B cell (primary cell): ENCODE measurements around the gene PSPC1. TPM values are rescaled to one million over a fixed set of nuclear protein-coding genes. Genes with fewer than 3 reads are reported as not detected.

ENCODE experiments used
- ATAC-seq: fragments of 200-7000 bp; cut with Tn5 transposase; one replicate; pipeline ENCODE4 v1.10.0; 2021; ENCODE audit warnings: low read depth, mild to moderate bottlenecking, moderate number of reproducible peaks, moderate library complexity
- CTCF ChIA-PET: fragments of 350-600 bp; sonication (Branson Sonifier 250); formaldehyde crosslinking; loops from one replicate; lab custom pipeline; 2021; ENCODE audit warnings: antibody characterized with exemption, inconsistent platforms; lab: Charles Lee
- POLR2A ChIA-PET: fragments of 350-600 bp; sonication (Branson Sonifier 250); formaldehyde crosslinking; loops from one replicate; lab custom pipeline; 2021; ENCODE audit warnings: antibody characterized with exemption; lab: Charles Lee
- DNase-seq: peaks from one replicate; pipeline ENCODE4 v3.0.0; 2013
- H2AFZ ChIP-seq: 2 replicates; pipeline ENCODE4 v1.6.1; 2012; ENCODE audit warnings: mild to moderate bottlenecking, low read depth, low read length; ENCODE audit not compliant: insufficient read depth, poor library complexity, severe bottlenecking
- H3K27ac ChIP-seq, 2 donors: 1 replicate in 1 of 2; 2 replicates in 1 of 2; pipeline ENCODE4 v1.5.1; 2012 to 2013; ENCODE audit warnings: low read length in 2 of 2, mild to moderate bottlenecking in 2 of 2, moderate library complexity in 1 of 2
- H3K27me3 ChIP-seq, 4 experiments: fragments of 200-600 bp in 1 of 4; sonication (generic) in 1 of 4; replicated peaks in 1 of 4; 1 replicate in 2 of 4; 2 replicates in 2 of 4; pipeline versions ENCODE4 v1.6.1 to v1.7.0; 2013 to 2016; ENCODE audit warnings: low read length in 3 of 4, mild to moderate bottlenecking in 2 of 4, mixed read lengths in 1 of 4, moderate library complexity in 1 of 4; ENCODE audit not compliant: insufficient read depth in 4 of 4, control insufficient read depth in 3 of 4; ENCODE audit errors: control extremely low read depth in 1 of 4
- H3K36me3 ChIP-seq, 2 experiments: replicated peaks in 1 of 2; 1 replicate in 1 of 2; 2 replicates in 1 of 2; pipeline versions ENCODE4 v1.6.1 to v1.7.1; 2013; ENCODE audit warnings: low read length in 1 of 2; ENCODE audit not compliant: insufficient read depth in 2 of 2, control insufficient read depth in 1 of 2; ENCODE audit errors: control extremely low read depth in 1 of 2, extremely low read depth in 1 of 2
- H3K4me1 ChIP-seq, 2 donors: fragments of 200-600 bp in 1 of 2; sonication (generic) in 1 of 2; 1 replicate in 1 of 2; 2 replicates in 1 of 2; pipeline versions ENCODE4 v1.5.1 to v1.6.1; 2013 to 2017; ENCODE audit warnings: low read length in 2 of 2; ENCODE audit not compliant: control insufficient read depth in 2 of 2, insufficient read depth in 2 of 2
- H3K4me2 ChIP-seq: replicated peaks from 2 replicates; pipeline ENCODE3; 2012; ENCODE audit warnings: mild to moderate bottlenecking, low read depth, low read length; ENCODE audit not compliant: poor library complexity, severe bottlenecking
- H3K4me3 ChIP-seq, 5 experiments: fragments of 200-600 bp in 1 of 5; sonication (generic) in 1 of 5; 1 replicate in 3 of 5; 2 replicates in 2 of 5; pipeline versions ENCODE4 v1.5.1 to v1.7.0; 2011 to 2016; ENCODE audit warnings: low read length in 4 of 5, mild to moderate bottlenecking in 4 of 5, low read depth in 2 of 5, control low read depth in 1 of 5, moderate library complexity in 1 of 5; ENCODE audit not compliant: insufficient read depth in 1 of 5; ENCODE audit errors: control extremely low read depth in 1 of 5, extremely low read depth in 1 of 5
- H3K79me2 ChIP-seq: fragments of 200-600 bp; sonication (generic); one replicate; pipeline ENCODE4 v1.6.0; 2016; ENCODE audit warnings: low read length; ENCODE audit not compliant: control insufficient read depth, insufficient read depth
- H3K9ac ChIP-seq: fragments of 200-600 bp; sonication (generic); 2 replicates; pipeline ENCODE4 v1.6.1; 2017; ENCODE audit warnings: mild to moderate bottlenecking, low read length, moderate library complexity
- H3K9me3 ChIP-seq, 3 donors: one replicate each; pipeline versions ENCODE4 v1.6.1 to v1.7.1; 2013; ENCODE audit warnings: low read length in 2 of 3; ENCODE audit not compliant: control insufficient read depth in 2 of 3, insufficient read depth in 1 of 3; ENCODE audit errors: control extremely low read depth in 1 of 3
- H4K20me1 ChIP-seq: 2 replicates; pipeline ENCODE4 v1.6.0; 2012; ENCODE audit warnings: mild to moderate bottlenecking, low read length; ENCODE audit not compliant: insufficient read depth, control insufficient read depth, poor library complexity, severe bottlenecking
- H3K27ac Mint-ChIP-seq: one replicate; pipeline ENCODE4 v1.8.0; 2021; ENCODE audit warnings: mixed read lengths
- H3K27me3 Mint-ChIP-seq: one replicate; pipeline ENCODE4 v1.8.0; 2021; ENCODE audit warnings: mixed read lengths
- H3K4me1 Mint-ChIP-seq: one replicate; pipeline ENCODE4 v1.8.0; 2021; ENCODE audit warnings: mixed read lengths
- H3K4me3 Mint-ChIP-seq: one replicate; pipeline ENCODE4 v1.8.0; 2021; ENCODE audit warnings: mixed read lengths
- H3K9me3 Mint-ChIP-seq: one replicate; pipeline ENCODE4 v1.8.0; 2022; ENCODE audit warnings: mixed read lengths; ENCODE audit not compliant: insufficient read depth
- EZH2 ChIP-seq: IDR thresholded peaks from 2 replicates; pipeline ENCODE4 v1.6.1; 2012; ENCODE audit warnings: borderline replicate concordance, low read depth, mild to moderate bottlenecking, moderate library complexity, low read length; ENCODE audit not compliant: insufficient read depth, poor library complexity, severe bottlenecking
- WGBS: methylation state at CpG from one replicate; pipeline ENCODE4 v1.1.5; 2013; ENCODE audit warnings: missing lambda C conversion rate; ENCODE audit not compliant: insufficient coverage; 5-methylcytosine and 5-hydroxymethylcytosine counted together
- intact Hi-C: fragments of 100-400 bp; cut with micrococcal nuclease; formaldehyde crosslinking; loops from one replicate; pipeline ENCODE4 v1.10.0; 2022
- polyA plus RNA-seq: library from polyadenylated mRNA; depleted of rRNA; stranded (reverse); fragments of >200 nt; gene quantifications from 2 replicates; pipeline ENCODE4 v1.2.3, GENCODE V29; 2012
- total RNA-seq, 2 donors: library from RNA; stranded (reverse); fragments of 120-200 nt in 1 of 2; gene quantifications; 1 replicate in 1 of 2; 2 replicates in 1 of 2; pipeline versions ENCODE4 v1.2.3 to v1.2.4, GENCODE V29; 2013 to 2022
- TF ChIP-seq, protein P1 (sequence below): fragments of 200-600 bp; IDR thresholded peaks from one replicate; pipeline ENCODE4 v1.8.0; 2022; ENCODE audit warnings: antibody characterized with exemption, mild to moderate bottlenecking

PSPC1 gene
- total and polyA plus RNA-seq, 2 donors (not counting 1 experiment from before 2014, with no cell fraction given): 55.3 to 121 TPM

DNA sequence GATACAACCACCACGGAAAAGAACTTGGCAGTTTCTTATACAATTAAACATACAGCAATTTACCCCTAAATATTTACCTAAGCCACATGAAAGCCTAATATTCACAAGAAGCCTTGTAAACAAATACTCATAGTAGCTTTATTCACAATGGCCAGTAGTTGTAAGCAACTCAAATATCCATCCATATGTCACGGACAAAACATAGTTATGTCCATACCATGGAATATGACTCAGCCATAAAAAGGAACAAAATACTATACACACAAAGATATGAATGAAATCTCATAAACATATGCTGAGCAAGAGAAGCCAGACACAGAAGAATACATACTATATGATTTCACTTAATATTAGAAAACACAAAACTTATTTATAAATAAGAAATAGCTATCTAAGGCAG is 12.9 kb downstream of the PSPC1 start:
- Histone ChIP-seq H3K36me3 (peaks cover 13 to 39% of the 10 kb centered on the region in 2 experiments), H3K4me2 (no peak overlapping the region), H3K27ac (no peak overlapping the region), H2AFZ (no peak overlapping the region), H4K20me1 (peaks cover 62% of the 10 kb centered on the region), H3K4me1 (peaks cover 3 to 4% of the 10 kb centered on the region in 2 donors), H3K4me3 (no peak overlapping the region), H3K9ac (no peak overlapping the region), H3K9me3 (no peaks in the 10 kb centered on the region), H3K79me2 (peaks cover 98% of the 10 kb centered on the region), H3K27me3 (no peaks in the 10 kb centered on the region)
- Mint-ChIP-seq H3K4me1 (peaks cover 36% of the 10 kb centered on the region), H3K27me3 (no peaks in the 10 kb centered on the region), H3K27ac (no peak overlapping the region), H3K9me3 (no peaks in the 10 kb centered on the region), H3K4me3 (no peak overlapping the region)
- no peak for DNase-seq
- intact Hi-C loops: no loop called here
- CTCF ChIA-PET: no interaction called here
- no CpG with 5 or more reads among the region's 2 CpGs for WGBS
- POLR2A ChIA-PET: no interaction called here
- no peak for ATAC-seq
- TF ChIP-seq, protein P1, sequence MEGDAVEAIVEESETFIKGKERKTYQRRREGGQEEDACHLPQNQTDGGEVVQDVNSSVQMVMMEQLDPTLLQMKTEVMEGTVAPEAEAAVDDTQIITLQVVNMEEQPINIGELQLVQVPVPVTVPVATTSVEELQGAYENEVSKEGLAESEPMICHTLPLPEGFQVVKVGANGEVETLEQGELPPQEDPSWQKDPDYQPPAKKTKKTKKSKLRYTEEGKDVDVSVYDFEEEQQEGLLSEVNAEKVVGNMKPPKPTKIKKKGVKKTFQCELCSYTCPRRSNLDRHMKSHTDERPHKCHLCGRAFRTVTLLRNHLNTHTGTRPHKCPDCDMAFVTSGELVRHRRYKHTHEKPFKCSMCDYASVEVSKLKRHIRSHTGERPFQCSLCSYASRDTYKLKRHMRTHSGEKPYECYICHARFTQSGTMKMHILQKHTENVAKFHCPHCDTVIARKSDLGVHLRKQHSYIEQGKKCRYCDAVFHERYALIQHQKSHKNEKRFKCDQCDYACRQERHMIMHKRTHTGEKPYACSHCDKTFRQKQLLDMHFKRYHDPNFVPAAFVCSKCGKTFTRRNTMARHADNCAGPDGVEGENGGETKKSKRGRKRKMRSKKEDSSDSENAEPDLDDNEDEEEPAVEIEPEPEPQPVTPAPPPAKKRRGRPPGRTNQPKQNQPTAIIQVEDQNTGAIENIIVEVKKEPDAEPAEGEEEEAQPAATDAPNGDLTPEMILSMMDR: no peak
- TF ChIP-seq EZH2: no peak

DNA sequence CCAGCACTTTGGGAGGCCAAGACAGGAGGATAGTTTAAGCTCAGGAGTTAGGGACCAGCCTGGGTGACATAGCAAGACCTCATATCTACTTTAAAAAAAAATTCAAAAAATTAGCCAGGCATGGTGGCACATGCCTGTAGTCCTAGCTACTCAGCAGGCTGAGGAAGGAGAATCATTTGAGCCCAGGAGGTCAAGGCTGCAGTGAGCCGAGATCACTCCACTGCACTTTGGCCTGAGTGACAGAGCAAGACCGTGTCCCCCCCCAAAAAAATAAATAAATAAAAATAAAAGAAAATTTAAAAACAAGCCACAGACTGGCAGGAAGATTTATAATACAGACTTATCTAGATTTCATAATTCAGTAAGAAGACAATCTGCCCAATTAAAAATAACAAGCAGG is 14.8 kb downstream of the PSPC1 start:
- Histone ChIP-seq H2AFZ (no peak overlapping the region), H3K4me1 (no peaks in the 10 kb centered on the region), H3K9ac (no peak overlapping the region), H3K4me2 (no peak overlapping the region), H4K20me1 (peaks cover 63% of the 10 kb centered on the region), H3K4me3 (no peak overlapping the region), H3K79me2 (peaks cover 98% of the 10 kb centered on the region), H3K27me3 (no peaks in the 10 kb centered on the region), H3K27ac (no peak overlapping the region), H3K36me3 (peaks cover 14 to 44% of the 10 kb centered on the region in 2 experiments), H3K9me3 (no peaks in the 10 kb centered on the region)
- intact Hi-C loops: no loop called here
- DNase-seq: no peak
- Mint-ChIP-seq H3K4me1 (peaks cover 39% of the 10 kb centered on the region), H3K4me3 (no peak overlapping the region), H3K27ac (no peak overlapping the region), H3K27me3 (no peaks in the 10 kb centered on the region), H3K9me3 (no peaks in the 10 kb centered on the region)
- TF ChIP-seq EZH2: no peak
- TF ChIP-seq, protein P1: no peak
- no peak for ATAC-seq
- ChIA-PET POLR2A (no interaction called here), CTCF (no interaction called here)
- WGBS: no CpG with 5 or more reads among the region's 2 CpGs
